ENCODE results near the gene GINS3.

The GINS3 gene

GRCh38 chr16:58440131-58440530 is 47.9 kb downstream of the GINS3 start:
- Histone ChIP-seq H3K4me3 (ENCODE audit: low read length, poor library complexity, severe bottlenecking) (no peak overlapping the region), H3K27me3 (ENCODE audit: insufficient read depth, low read length, poor library complexity, severe bottlenecking) (no peaks in the 10 kb centered on the region), H3K9ac (ENCODE audit: low read depth, low read length, poor library complexity, severe bottlenecking) (no peak overlapping the region), H3K4me2 (ENCODE audit: low read depth, low read length, poor library complexity, severe bottlenecking) (no peak overlapping the region), H2AFZ (ENCODE audit: low read length) (no peak overlapping the region), H3K4me1 (ENCODE audit: insufficient read depth, low read length, poor library complexity, severe bottlenecking) (peaks cover 25% of the 10 kb centered on the region), H3K79me2 (ENCODE audit: insufficient read depth, low read length) (no peaks in the 10 kb centered on the region), H3F3A (ENCODE audit: low read depth) (no peaks in the 10 kb centered on the region), H4K20me1 (ENCODE audit: insufficient read depth, low read length, poor library complexity, severe bottlenecking) (no peaks in the 10 kb centered on the region), H3K9me2 (replicated peaks; ENCODE audit: low read depth, low read length) (no peaks in the 10 kb centered on the region), H3K9me3 (ENCODE audit: insufficient read depth, low read depth, low read length) (no peaks in the 10 kb centered on the region), H3K36me3 (ENCODE audit: insufficient read depth, low read length) (no peaks in the 10 kb centered on the region)
- no peak for TF ChIP-seq EZH2phosphoT487 (IDR thresholded peaks at IDR 0.05; ENCODE audit: borderline replicate concordance)
- no peak for TF ChIP-seq CTCF (conservative IDR thresholded peaks at IDR 0.05; ENCODE audit: low read length)

- no peak for TF ChIP-seq CTCF (conservative IDR thresholded peaks at IDR 0.05; ENCODE audit: low read length)
- Histone ChIP-seq H3K4me1 (ENCODE audit: insufficient read depth, low read length, poor library complexity, severe bottlenecking) (peaks cover 25% of the 10 kb centered on the region), H3K27me3 (ENCODE audit: insufficient read depth, low read length, poor library complexity, severe bottlenecking) (no peaks in the 10 kb centered on the region), H3K9ac (ENCODE audit: low read depth, low read length, poor library complexity, severe bottlenecking) (no peak overlapping the region), H3F3A (ENCODE audit: low read depth) (no peaks in the 10 kb centered on the region), H3K4me2 (ENCODE audit: low read depth, low read length, poor library complexity, severe bottlenecking) (no peak overlapping the region), H3K9me3 (ENCODE audit: insufficient read depth, low read depth, low read length) (no peaks in the 10 kb centered on the region), H3K79me2 (ENCODE audit: insufficient read depth, low read length) (no peaks in the 10 kb centered on the region), H4K20me1 (ENCODE audit: insufficient read depth, low read length, poor library complexity, severe bottlenecking) (no peaks in the 10 kb centered on the region), H3K9me2 (replicated peaks; ENCODE audit: low read depth, low read length) (no peaks in the 10 kb centered on the region), H2AFZ (ENCODE audit: low read length) (peak overlapping the region; percentile 37; the same call in 1 of the 2 replicates), H3K36me3 (ENCODE audit: insufficient read depth, low read length) (no peaks in the 10 kb centered on the region), H3K4me3 (ENCODE audit: low read length, poor library complexity, severe bottlenecking) (no peak overlapping the region)
Measured at GRCh38 chr16:58442547-58442946, 50.3 kb downstream of the GINS3 start.

GRCh38 chr16:58443783-58444182 is 51.5 kb downstream of the GINS3 start:
- H3K9me3 ChIP-seq (ENCODE audit: insufficient read depth, low read depth, low read length), result no peaks in the 10 kb centered on the region
- no peaks in the 10 kb centered on the region for H4K20me1 ChIP-seq (ENCODE audit: insufficient read depth, low read length, poor library complexity, severe bottlenecking)
- H3K4me3 ChIP-seq (ENCODE audit: low read length, poor library complexity, severe bottlenecking), result no peak overlapping the region
- H3K79me2 ChIP-seq (ENCODE audit: insufficient read depth, low read length), result no peaks in the 10 kb centered on the region
- no peaks in the 10 kb centered on the region for H3K27me3 ChIP-seq (ENCODE audit: insufficient read depth, low read length, poor library complexity, severe bottlenecking)
- no peaks in the 10 kb centered on the region for H3K36me3 ChIP-seq (ENCODE audit: insufficient read depth, low read length)
- H3K4me1 ChIP-seq (ENCODE audit: insufficient read depth, low read length, poor library complexity, severe bottlenecking), result peaks cover 25% of the 10 kb centered on the region
- H2AFZ ChIP-seq (ENCODE audit: low read length), result no peak overlapping the region
- H3K9me2 ChIP-seq (replicated peaks; ENCODE audit: low read depth, low read length), result no peaks in the 10 kb centered on the region
- H3K4me2 ChIP-seq (ENCODE audit: low read depth, low read length, poor library complexity, severe bottlenecking), result peak overlapping the region; percentile 6
- TF ChIP-seq CTCF (conservative IDR thresholded peaks at IDR 0.05; ENCODE audit: low read length) (no peak), EZH2phosphoT487 (IDR thresholded peaks at IDR 0.05; ENCODE audit: borderline replicate concordance) (no peak)
- H3K9ac ChIP-seq (ENCODE audit: low read depth, low read length, poor library complexity, severe bottlenecking), result no peak overlapping the region
- H3F3A ChIP-seq (ENCODE audit: low read depth), result no peaks in the 10 kb centered on the region

All from Loucy (cell line).